Cardiac fibroblast (primary cell): ENCODE data around the gene TUT4.

Experiments
- DNase-seq, 2 donors: peaks; one replicate each; pipeline versions ENCODE4 v3.0.0 to v3.0.0-alpha.2; 2010; ENCODE audit warnings: low read depth in 2 of 2
- H3K4me3 ChIP-seq, 2 donors: replicated peaks in 1 of 2; 1 replicate in 1 of 2; 2 replicates in 1 of 2; pipeline ENCODE4 v1.5.1; 2011; ENCODE audit warnings: low read depth in 2 of 2, low read length in 2 of 2, mild to moderate bottlenecking in 2 of 2, moderate library complexity in 1 of 2
- CTCF ChIP-seq: IDR thresholded peaks from one replicate; pipeline ENCODE4 v1.5.1; 2011; ENCODE audit warnings: low read depth, mild to moderate bottlenecking, low read length, inconsistent platforms

The TUT4 gene

GRCh38 chr1:52504720-52505119 is 48.2 kb downstream of the TUT4 start:
- no peak for TF ChIP-seq CTCF
- H3K4me3 ChIP-seq = no peak overlapping the region
- DNase-seq = no peak

GRCh38 chr1:52503706-52504105 is 49.2 kb downstream of the TUT4 start:
- TF ChIP-seq CTCF = no peak

GRCh38 chr1:52502789-52503188 is 50.1 kb downstream of the TUT4 start:
- TF ChIP-seq CTCF = no peak
- no peak overlapping the region for H3K4me3 ChIP-seq
- no peak for DNase-seq

More at GRCh38 chr1:52503706-52504105, 49.2 kb downstream of the TUT4 start:
- H3K4me3 ChIP-seq = no peak overlapping the region
- no peak for DNase-seq

GRCh38 chr1:52487632-52488031 is 65.3 kb downstream of the TUT4 start:
- no peak overlapping the region for H3K4me3 ChIP-seq
- DNase-seq = no peak
- TF ChIP-seq CTCF = no peak

- no peak overlapping the region for H3K4me3 ChIP-seq
- no peak for TF ChIP-seq CTCF
- no peak for DNase-seq
These were observed 70.4 kb downstream of the TUT4 start for GRCh38 chr1:52482326-52483004.

- no peak for TF ChIP-seq CTCF
- no peak for DNase-seq
- no peak overlapping the region for H3K4me3 ChIP-seq
These were observed 73.8 kb downstream of the TUT4 start for GRCh38 chr1:52479076-52479475.

GRCh38 chr1:52477876-52478275 is 75.0 kb downstream of the TUT4 start:
- DNase-seq = no peak
- no peak overlapping the region for H3K4me3 ChIP-seq
- TF ChIP-seq CTCF = no peak
